HEK293 (cell line): ENCODE data around the gene XKR8.

Experiments used
- CTCF ChIA-PET: fragments of 350-600 bp; formaldehyde crosslinking; extraction: SDS; loops from one replicate; lab custom pipeline; 2021; ENCODE audit warnings: antibody characterized with exemption; lab: Yijun Ruan, JAX
- POLR2A ChIA-PET: fragments of 300-600 bp; formaldehyde crosslinking; extraction: SDS; loops from one replicate; lab custom pipeline; 2020; ENCODE audit warnings: antibody characterized with exemption, inconsistent platforms; lab: Yijun Ruan, JAX
- H3K27ac ChIP-seq: fragments of 200-500 bp; sonication (Bioruptor generic); 2 replicates; pipeline ENCODE4 v1.5.1; 2014; ENCODE audit warnings: low read depth, low read length, control low read depth, inconsistent platforms; ENCODE audit errors: extremely low read depth
- H3K36me3 ChIP-seq, 2 experiments: fragments of 200-500 bp in 1 of 2; sonication (Bioruptor generic) in 1 of 2; 1 replicate in 1 of 2; 2 replicates in 1 of 2; pipeline ENCODE4 v1.5.1; 2014 to 2017; ENCODE audit warnings: inconsistent platforms in 2 of 2, low read length in 2 of 2; ENCODE audit not compliant: control insufficient read depth in 2 of 2, insufficient read depth in 1 of 2
- H3K4me1 ChIP-seq: fragments of 200-500 bp; sonication (Bioruptor generic); 2 replicates; pipeline ENCODE4 v1.5.1; 2014; ENCODE audit warnings: mild to moderate bottlenecking, low read length, inconsistent platforms; ENCODE audit not compliant: control insufficient read depth, insufficient read depth
- H3K4me3 ChIP-seq: 2 replicates; pipeline ENCODE4 v1.5.1; 2011; ENCODE audit warnings: low read depth, mild to moderate bottlenecking, control low read depth, low read length, moderate library complexity
- H3K9me3 ChIP-seq: fragments of 200-500 bp; sonication (Bioruptor generic); 2 replicates; pipeline ENCODE4 v1.5.1; 2014; ENCODE audit warnings: low read depth, low read length, inconsistent platforms; ENCODE audit not compliant: control insufficient read depth, insufficient read depth
- KLF10 ChIP-seq: fragments of 450-650 bp; IDR thresholded peaks from 2 replicates; pipeline ENCODE4 v1.5.1; 2018; ENCODE audit warnings: missing biosample characterization, mild to moderate bottlenecking, missing genetic modification characterization
- KLF16 ChIP-seq: fragments of 450-650 bp; formaldehyde crosslinking; IDR thresholded peaks from 2 replicates; pipeline ENCODE4 v1.5.1; 2017; ENCODE audit warnings: missing biosample characterization, missing genetic modification characterization
- MZF1 ChIP-seq: fragments of 450-650 bp; formaldehyde crosslinking; IDR thresholded peaks from 2 replicates; pipeline ENCODE4 v1.5.1; 2017; ENCODE audit warnings: missing biosample characterization, missing genetic modification characterization, borderline replicate concordance
- RBAK ChIP-seq: fragments of 450-650 bp; formaldehyde crosslinking; IDR thresholded peaks from 2 replicates; pipeline ENCODE4 v1.5.1; 2016; ENCODE audit warnings: missing biosample characterization, missing genetic modification characterization
- SCRT2 ChIP-seq: fragments of 450-650 bp; formaldehyde crosslinking; IDR thresholded peaks from 2 replicates; pipeline ENCODE4 v1.5.1; 2016; ENCODE audit warnings: missing biosample characterization, missing genetic modification characterization
- SP3 ChIP-seq: fragments of 450-650 bp; formaldehyde crosslinking; IDR thresholded peaks from 2 replicates; pipeline ENCODE4 v1.5.1; 2016; ENCODE audit warnings: missing biosample characterization, missing genetic modification characterization
- TCF7L2 ChIP-seq: IDR thresholded peaks from 2 replicates; pipeline ENCODE4 v1.6.1; 2011; ENCODE audit warnings: low read depth, mild to moderate bottlenecking, inconsistent platforms, low read length, moderate library complexity, borderline replicate concordance
- ZFHX2 ChIP-seq: fragments of 450-650 bp; formaldehyde crosslinking; conservative IDR thresholded peaks from 2 replicates; pipeline ENCODE4 v1.5.1; 2016; ENCODE audit warnings: missing biosample characterization, missing genetic modification characterization
- ZFP37 ChIP-seq: fragments of 450-650 bp; formaldehyde crosslinking; IDR thresholded peaks from 2 replicates; pipeline ENCODE4 v1.5.1; 2016; ENCODE audit warnings: missing biosample characterization, missing genetic modification characterization
- ZNF157 ChIP-seq: fragments of 450-650 bp; formaldehyde crosslinking; IDR thresholded peaks from 2 replicates; pipeline ENCODE4 v1.5.1; 2016; ENCODE audit warnings: missing biosample characterization, missing genetic modification characterization
- ZNF350 ChIP-seq: fragments of 450-650 bp; formaldehyde crosslinking; IDR thresholded peaks from 2 replicates; pipeline ENCODE4 v1.5.0; 2017; ENCODE audit warnings: missing biosample characterization, mild to moderate bottlenecking, missing genetic modification characterization
- ZSCAN23 ChIP-seq: fragments of 450-650 bp; formaldehyde crosslinking; IDR thresholded peaks from 2 replicates; pipeline ENCODE4 v1.5.1; 2016; ENCODE audit warnings: missing biosample characterization, missing genetic modification characterization
- TF ChIP-seq, protein P1 (sequence below): fragments of 450-650 bp; formaldehyde crosslinking; IDR thresholded peaks from 2 replicates; pipeline ENCODE4 v1.5.1; 2016; ENCODE audit warnings: missing biosample characterization, missing genetic modification characterization, borderline replicate concordance
- TF ChIP-seq, protein P2 (sequence below): fragments of 450-650 bp; formaldehyde crosslinking; IDR thresholded peaks from 2 replicates; pipeline ENCODE4 v1.5.1; 2017; ENCODE audit warnings: missing biosample characterization, missing genetic modification characterization
- TF ChIP-seq, protein P3 (sequence below): fragments of 450-650 bp; formaldehyde crosslinking; IDR thresholded peaks from 2 replicates; pipeline ENCODE4 v1.5.1; 2016; ENCODE audit warnings: missing biosample characterization, missing genetic modification characterization
- TF ChIP-seq, protein P4 (sequence below): fragments of 450-650 bp; formaldehyde crosslinking; IDR thresholded peaks from 2 replicates; pipeline ENCODE4 v1.5.1; 2016; ENCODE audit warnings: missing biosample characterization, missing genetic modification characterization, borderline replicate concordance

XKR8 gene

DNA sequence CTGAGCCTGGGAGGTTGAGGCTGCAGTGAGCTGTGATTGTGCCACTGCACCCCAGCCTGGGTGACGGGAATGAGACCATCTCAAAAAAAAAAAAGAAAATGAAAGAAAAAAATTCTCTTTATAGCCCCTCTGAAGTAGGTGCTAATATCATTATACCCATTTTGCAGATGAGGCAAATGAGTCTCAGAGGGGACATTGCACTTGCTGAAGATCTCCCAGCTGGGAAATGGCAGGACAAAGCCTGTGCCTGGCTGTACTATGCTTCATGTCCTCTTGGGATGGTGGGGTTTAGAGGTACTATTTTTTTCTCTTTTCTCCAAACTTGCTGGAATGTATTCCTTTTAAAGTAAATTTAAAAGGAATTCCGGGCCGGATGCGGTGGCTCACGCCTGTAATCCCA, 23.4 kb upstream of the XKR8 start:
- Histone ChIP-seq H3K27ac (no peak overlapping the region), H3K9me3 (no peaks in the 10 kb centered on the region), H3K4me3 (no peak overlapping the region), H3K4me1 (peaks cover 3% of the 10 kb centered on the region; the same call in 1 of the 2 replicates), H3K36me3 (no peaks in the 10 kb centered on the region)
- TF ChIP-seq ZNF350 (tag by site-specific recombination) (no peak), ZFP37 (no peak), KLF10 (tag by site-specific recombination) (no peak), ZNF157 (tag by site-specific recombination) (no peak), RBAK (tag by site-specific recombination) (no peak), KLF16 (no peak), MZF1 (tag by site-specific recombination) (no peak)
- TF ChIP-seq, protein P1, sequence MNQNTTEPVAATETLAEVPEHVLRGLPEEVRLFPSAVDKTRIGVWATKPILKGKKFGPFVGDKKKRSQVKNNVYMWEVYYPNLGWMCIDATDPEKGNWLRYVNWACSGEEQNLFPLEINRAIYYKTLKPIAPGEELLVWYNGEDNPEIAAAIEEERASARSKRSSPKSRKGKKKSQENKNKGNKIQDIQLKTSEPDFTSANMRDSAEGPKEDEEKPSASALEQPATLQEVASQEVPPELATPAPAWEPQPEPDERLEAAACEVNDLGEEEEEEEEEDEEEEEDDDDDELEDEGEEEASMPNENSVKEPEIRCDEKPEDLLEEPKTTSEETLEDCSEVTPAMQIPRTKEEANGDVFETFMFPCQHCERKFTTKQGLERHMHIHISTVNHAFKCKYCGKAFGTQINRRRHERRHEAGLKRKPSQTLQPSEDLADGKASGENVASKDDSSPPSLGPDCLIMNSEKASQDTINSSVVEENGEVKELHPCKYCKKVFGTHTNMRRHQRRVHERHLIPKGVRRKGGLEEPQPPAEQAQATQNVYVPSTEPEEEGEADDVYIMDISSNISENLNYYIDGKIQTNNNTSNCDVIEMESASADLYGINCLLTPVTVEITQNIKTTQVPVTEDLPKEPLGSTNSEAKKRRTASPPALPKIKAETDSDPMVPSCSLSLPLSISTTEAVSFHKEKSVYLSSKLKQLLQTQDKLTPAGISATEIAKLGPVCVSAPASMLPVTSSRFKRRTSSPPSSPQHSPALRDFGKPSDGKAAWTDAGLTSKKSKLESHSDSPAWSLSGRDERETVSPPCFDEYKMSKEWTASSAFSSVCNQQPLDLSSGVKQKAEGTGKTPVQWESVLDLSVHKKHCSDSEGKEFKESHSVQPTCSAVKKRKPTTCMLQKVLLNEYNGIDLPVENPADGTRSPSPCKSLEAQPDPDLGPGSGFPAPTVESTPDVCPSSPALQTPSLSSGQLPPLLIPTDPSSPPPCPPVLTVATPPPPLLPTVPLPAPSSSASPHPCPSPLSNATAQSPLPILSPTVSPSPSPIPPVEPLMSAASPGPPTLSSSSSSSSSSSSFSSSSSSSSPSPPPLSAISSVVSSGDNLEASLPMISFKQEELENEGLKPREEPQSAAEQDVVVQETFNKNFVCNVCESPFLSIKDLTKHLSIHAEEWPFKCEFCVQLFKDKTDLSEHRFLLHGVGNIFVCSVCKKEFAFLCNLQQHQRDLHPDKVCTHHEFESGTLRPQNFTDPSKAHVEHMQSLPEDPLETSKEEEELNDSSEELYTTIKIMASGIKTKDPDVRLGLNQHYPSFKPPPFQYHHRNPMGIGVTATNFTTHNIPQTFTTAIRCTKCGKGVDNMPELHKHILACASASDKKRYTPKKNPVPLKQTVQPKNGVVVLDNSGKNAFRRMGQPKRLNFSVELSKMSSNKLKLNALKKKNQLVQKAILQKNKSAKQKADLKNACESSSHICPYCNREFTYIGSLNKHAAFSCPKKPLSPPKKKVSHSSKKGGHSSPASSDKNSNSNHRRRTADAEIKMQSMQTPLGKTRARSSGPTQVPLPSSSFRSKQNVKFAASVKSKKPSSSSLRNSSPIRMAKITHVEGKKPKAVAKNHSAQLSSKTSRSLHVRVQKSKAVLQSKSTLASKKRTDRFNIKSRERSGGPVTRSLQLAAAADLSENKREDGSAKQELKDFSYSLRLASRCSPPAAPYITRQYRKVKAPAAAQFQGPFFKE (tag by site-specific recombination), result no peak
- TF ChIP-seq, protein P2, sequence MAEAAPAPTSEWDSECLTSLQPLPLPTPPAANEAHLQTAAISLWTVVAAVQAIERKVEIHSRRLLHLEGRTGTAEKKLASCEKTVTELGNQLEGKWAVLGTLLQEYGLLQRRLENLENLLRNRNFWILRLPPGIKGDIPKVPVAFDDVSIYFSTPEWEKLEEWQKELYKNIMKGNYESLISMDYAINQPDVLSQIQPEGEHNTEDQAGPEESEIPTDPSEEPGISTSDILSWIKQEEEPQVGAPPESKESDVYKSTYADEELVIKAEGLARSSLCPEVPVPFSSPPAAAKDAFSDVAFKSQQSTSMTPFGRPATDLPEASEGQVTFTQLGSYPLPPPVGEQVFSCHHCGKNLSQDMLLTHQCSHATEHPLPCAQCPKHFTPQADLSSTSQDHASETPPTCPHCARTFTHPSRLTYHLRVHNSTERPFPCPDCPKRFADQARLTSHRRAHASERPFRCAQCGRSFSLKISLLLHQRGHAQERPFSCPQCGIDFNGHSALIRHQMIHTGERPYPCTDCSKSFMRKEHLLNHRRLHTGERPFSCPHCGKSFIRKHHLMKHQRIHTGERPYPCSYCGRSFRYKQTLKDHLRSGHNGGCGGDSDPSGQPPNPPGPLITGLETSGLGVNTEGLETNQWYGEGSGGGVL, result no peak
- POLR2A ChIA-PET, result no interaction called here
- CTCF ChIA-PET, result interaction anchor here (0.6 to 0.7 kb wide), 2 partner anchors 10 to 23 kb away, joined by 4 to 5 read pairs; partner anchors contain the start of gene XKR8

DNA sequence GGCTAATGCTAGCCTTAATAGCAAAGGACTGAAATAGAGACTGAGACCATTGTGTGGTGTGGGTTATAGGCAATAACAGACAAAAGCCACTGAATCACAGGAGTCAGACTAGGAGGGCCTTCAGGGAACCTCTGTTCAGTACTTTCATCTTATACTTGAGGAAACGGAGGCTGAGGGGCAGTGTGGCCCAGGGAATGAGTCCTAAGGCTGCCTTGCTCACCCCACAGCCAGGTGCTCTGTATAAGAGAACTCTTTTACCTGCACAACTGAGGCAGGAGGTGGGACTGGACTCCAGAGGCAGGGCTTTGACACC, 22.3 kb upstream of the XKR8 start:
- no peak for TF ChIP-seq SP3 (tag by site-specific recombination)
- no peak for TF ChIP-seq ZSCAN23 (tag by site-specific recombination)
- no peak for TF ChIP-seq TCF7L2
- TF ChIP-seq, protein P3, sequence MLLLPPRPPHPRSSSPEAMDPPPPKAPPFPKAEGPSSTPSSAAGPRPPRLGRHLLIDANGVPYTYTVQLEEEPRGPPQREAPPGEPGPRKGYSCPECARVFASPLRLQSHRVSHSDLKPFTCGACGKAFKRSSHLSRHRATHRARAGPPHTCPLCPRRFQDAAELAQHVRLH (tag by site-specific recombination), result no peak
- no peak for TF ChIP-seq ZFHX2 (tag by site-specific recombination)
- TF ChIP-seq, protein P4, sequence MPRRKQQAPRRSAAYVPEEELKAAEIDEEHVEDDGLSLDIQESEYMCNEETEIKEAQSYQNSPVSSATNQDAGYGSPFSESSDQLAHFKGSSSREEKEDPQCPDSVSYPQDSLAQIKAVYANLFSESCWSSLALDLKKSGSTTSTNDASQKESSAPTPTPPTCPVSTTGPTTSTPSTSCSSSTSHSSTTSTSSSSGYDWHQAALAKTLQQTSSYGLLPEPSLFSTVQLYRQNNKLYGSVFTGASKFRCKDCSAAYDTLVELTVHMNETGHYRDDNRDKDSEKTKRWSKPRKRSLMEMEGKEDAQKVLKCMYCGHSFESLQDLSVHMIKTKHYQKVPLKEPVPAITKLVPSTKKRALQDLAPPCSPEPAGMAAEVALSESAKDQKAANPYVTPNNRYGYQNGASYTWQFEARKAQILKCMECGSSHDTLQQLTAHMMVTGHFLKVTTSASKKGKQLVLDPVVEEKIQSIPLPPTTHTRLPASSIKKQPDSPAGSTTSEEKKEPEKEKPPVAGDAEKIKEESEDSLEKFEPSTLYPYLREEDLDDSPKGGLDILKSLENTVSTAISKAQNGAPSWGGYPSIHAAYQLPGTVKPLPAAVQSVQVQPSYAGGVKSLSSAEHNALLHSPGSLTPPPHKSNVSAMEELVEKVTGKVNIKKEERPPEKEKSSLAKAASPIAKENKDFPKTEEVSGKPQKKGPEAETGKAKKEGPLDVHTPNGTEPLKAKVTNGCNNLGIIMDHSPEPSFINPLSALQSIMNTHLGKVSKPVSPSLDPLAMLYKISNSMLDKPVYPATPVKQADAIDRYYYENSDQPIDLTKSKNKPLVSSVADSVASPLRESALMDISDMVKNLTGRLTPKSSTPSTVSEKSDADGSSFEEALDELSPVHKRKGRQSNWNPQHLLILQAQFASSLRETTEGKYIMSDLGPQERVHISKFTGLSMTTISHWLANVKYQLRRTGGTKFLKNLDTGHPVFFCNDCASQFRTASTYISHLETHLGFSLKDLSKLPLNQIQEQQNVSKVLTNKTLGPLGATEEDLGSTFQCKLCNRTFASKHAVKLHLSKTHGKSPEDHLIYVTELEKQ, result no peak
- no peak for TF ChIP-seq SCRT2 (tag by site-specific recombination)
- Histone ChIP-seq H3K27ac (no peak overlapping the region), H3K4me1 (peaks cover 3% of the 10 kb centered on the region; the same call in 1 of the 2 replicates), H3K36me3 (no peaks in the 10 kb centered on the region), H3K9me3 (no peaks in the 10 kb centered on the region), H3K4me3 (no peak overlapping the region)
- CTCF ChIA-PET, result interaction anchor here (0.6 to 4.9 kb wide), 3 partner anchors 8 to 939 kb away, joined by 4 to 32 read pairs (median 4); partner anchors contain the start of gene XKR8
- POLR2A ChIA-PET, result interaction anchor here (0.6 kb wide), 1 partner anchor 74 kb away, joined by 3 read pairs; no protein-coding TSS in a partner anchor
